ENCODE data around the gene IQCE.
A peak's percentile ranks its signal among the peaks of the same experiment; 100 is the strongest.
"Not testable (repeated sequence)": the region's sequence is repeated elsewhere in the genome, so short reads cannot be mapped to it uniquely, and the experiment has no call there.

IQCE gene

DNA sequence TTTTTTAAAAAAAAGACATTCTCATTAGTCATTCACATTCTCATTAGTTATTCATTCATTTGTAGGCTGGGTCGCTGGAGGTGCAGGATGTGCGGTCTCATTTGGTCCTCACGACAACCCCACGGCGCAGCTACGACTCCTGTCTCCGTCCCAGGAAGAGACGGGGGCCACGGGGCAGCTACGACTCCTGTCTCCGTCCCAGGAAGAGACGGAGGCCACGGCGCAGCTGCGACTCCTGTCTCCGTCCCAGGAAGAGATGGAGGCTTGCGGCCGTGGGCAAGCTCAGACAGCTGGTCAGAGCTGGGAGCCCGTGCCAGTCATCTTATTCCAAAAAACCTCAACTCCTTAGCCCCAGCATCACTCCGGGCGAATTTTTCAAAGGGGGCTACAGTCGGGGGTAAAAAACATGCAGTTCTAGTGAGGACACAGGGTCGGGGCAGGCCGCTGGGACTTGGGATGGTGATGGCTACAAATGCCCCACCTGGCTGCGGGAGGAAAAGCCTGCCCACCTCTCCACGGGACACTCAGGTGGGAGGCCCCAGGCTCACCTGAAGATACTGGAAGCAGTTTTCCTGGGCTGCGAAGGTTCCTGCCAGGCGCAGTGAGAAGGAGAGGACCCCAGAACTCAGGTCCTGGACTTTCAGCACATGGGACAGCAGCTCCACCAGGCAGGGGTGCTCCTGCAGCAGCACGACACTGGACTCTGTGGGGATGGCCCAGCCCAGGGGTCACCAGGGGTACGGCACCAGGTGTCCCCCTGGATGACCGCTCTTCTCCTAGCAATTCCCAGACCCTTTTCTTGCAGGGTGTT is 11.8 kb upstream of the IQCE start:
- Histone ChIP-seq H3K4me3 (ENCODE audit: low read depth, low read length) (no peak overlapping the region), H3K4me1 (ENCODE audit: control insufficient read depth, insufficient read depth, low read length) (no peaks in the 10 kb centered on the region), H3K9ac (ENCODE audit: low read depth, low read length) (no peak overlapping the region), H3K27me3 (ENCODE audit: control insufficient read depth, insufficient read depth, low read length) (no peaks in the 10 kb centered on the region), H3K36me3 (ENCODE audit: control insufficient read depth, insufficient read depth, low read length) (peaks cover 71% of the 10 kb centered on the region), H3K9me3 (ENCODE audit: control insufficient read depth, insufficient read depth, low read length) (no peaks in the 10 kb centered on the region), H3K27ac (ENCODE audit: low read depth, low read length) (no peak overlapping the region)

DNA sequence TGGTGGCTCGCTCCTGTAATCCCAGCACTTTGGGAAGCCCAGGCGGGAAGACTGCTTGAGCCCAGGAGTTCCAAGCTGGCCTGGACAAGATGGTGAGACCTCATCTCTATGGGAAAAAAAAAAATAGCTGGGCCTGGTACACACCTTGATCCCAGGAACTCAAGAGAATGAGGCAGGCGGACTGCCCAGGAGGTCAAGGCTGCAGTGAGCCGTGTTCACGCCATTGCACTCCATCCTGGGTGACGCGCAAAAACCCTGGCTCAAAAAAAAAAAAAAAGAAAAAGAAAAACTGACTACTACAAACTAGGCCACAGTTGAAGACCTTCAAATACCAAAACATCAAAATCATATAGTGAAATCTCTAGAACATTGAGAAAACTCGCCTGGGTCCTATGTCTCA is 7.4 kb upstream of the IQCE start:
- no peaks in the 10 kb centered on the region for H3K27me3 ChIP-seq (ENCODE audit: control insufficient read depth, insufficient read depth, low read length)
- H3K27ac ChIP-seq (ENCODE audit: low read depth, low read length): no peak overlapping the region
- H3K4me1 ChIP-seq (ENCODE audit: control insufficient read depth, insufficient read depth, low read length): peaks cover 5% of the 10 kb centered on the region
- no peak overlapping the region for H3K9ac ChIP-seq (ENCODE audit: low read depth, low read length)
- peaks cover 48% of the 10 kb centered on the region for H3K36me3 ChIP-seq (ENCODE audit: control insufficient read depth, insufficient read depth, low read length)
- H3K9me3 ChIP-seq (ENCODE audit: control insufficient read depth, insufficient read depth, low read length): no peaks in the 10 kb centered on the region
- H3K4me3 ChIP-seq (ENCODE audit: low read depth, low read length): no peak overlapping the region

DNA sequence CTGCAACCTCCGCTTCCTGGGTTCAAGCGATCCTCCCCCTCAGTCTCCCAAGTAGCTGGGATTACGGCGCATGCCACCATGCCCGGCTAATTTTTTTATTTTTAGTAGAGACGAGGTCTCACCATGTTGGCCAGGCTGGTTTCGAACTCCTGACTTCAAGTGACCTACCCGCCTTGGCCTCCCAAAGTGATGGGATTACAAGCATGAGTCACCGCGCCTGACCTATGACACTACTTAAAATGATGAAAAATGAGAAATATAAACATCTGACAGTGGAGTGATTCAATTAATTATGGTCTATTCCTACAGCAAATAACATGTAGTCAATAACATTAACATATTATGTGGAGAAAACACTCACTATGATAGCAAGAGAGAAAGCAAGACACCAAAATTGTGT is 5.7 kb upstream of the IQCE start:
- Histone ChIP-seq H3K4me3 (ENCODE audit: low read depth, low read length) (no peak overlapping the region), H3K27me3 (ENCODE audit: control insufficient read depth, insufficient read depth, low read length) (no peaks in the 10 kb centered on the region), H3K27ac (ENCODE audit: low read depth, low read length) (no peak overlapping the region), H3K4me1 (ENCODE audit: control insufficient read depth, insufficient read depth, low read length) (peaks cover 5% of the 10 kb centered on the region), H3K9ac (ENCODE audit: low read depth, low read length) (no peak overlapping the region), H3K9me3 (ENCODE audit: control insufficient read depth, insufficient read depth, low read length) (no peaks in the 10 kb centered on the region), H3K36me3 (ENCODE audit: control insufficient read depth, insufficient read depth, low read length) (peaks cover 33% of the 10 kb centered on the region)

DNA sequence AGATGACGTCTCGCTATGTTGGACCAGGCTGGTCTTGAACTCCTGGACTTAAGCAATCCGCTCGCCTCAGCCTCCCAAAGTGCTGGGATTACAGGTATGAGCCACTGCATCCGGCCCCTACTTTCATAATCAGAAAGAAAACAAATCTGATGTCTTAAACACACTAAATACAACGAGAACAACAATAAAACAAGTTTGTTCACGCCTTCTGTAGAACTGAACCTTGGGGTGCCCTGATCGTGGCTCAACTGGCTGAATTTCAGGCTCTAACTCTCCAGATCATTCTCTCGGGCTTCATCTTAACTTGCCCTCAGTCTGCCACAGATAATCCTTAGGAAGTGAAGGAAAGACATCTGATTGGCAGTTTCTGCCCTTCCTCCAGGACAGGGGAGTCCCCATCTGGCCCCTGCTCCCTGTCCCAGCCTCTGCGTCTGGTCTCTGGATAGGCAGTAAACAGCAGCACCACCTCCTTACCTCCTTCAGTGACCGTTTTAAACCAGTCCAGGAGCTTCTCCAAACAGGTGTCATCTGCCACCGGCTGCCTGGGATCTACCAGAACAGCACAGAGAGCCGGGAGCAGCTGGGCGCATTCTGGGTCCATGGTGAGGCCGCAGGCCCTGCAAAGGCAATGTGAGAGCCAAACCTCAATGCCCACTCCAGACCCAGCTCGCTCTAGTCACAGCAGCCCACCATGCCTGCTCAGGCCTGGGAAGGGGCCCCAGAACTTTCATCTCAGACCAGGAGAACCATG is 4.8 kb upstream of the IQCE start:
- Histone ChIP-seq H3K9ac (ENCODE audit: low read depth, low read length) (no peak overlapping the region), H3K4me3 (ENCODE audit: low read depth, low read length) (peak overlapping the region; percentile 81), H3K9me3 (ENCODE audit: control insufficient read depth, insufficient read depth, low read length) (no peaks in the 10 kb centered on the region), H3K27ac (ENCODE audit: low read depth, low read length) (no peak overlapping the region), H3K27me3 (ENCODE audit: control insufficient read depth, insufficient read depth, low read length) (no peaks in the 10 kb centered on the region), H3K4me1 (ENCODE audit: control insufficient read depth, insufficient read depth, low read length) (peaks cover 5% of the 10 kb centered on the region), H3K36me3 (ENCODE audit: control insufficient read depth, insufficient read depth, low read length) (peaks cover 26% of the 10 kb centered on the region)

DNA sequence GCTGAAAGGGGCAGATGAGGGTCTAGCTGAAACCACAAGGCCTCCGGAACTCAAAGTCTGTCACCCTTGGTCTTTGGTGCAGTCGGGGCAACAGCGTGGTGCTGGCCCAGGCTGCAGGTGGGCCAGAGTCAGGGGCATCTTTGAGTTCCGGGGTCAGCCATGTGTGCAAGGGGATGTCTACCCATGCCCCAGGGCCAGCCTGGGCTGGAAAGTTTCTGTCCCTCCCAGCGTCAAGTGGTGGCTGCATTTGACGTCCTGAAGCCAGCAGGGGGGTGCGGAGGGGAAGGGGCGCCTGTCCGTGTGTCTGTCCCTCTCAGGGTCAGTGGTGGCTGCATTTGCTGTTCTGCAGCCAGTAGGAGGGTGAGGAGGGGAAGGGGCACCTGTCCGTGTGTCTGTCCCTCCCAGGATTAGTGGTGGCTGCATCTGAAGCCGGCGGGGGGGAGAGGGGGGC is 4.1 kb upstream of the IQCE start:
- peak overlapping the region; percentile 81 for H3K4me3 ChIP-seq (ENCODE audit: low read depth, low read length)
- 0 out of 2 replicates have a peak overlapping the region, but pooled peaks have one; percentile 3 for H3K9ac ChIP-seq (ENCODE audit: low read depth, low read length)
- H3K4me1 ChIP-seq (ENCODE audit: control insufficient read depth, insufficient read depth, low read length): peaks cover 5% of the 10 kb centered on the region
- H3K9me3 ChIP-seq (ENCODE audit: control insufficient read depth, insufficient read depth, low read length): no peaks in the 10 kb centered on the region
- H3K27ac ChIP-seq (ENCODE audit: low read depth, low read length): peak overlapping the region; percentile 100
- H3K36me3 ChIP-seq (ENCODE audit: control insufficient read depth, insufficient read depth, low read length): peaks cover 20% of the 10 kb centered on the region
- no peaks in the 10 kb centered on the region for H3K27me3 ChIP-seq (ENCODE audit: control insufficient read depth, insufficient read depth, low read length)

DNA sequence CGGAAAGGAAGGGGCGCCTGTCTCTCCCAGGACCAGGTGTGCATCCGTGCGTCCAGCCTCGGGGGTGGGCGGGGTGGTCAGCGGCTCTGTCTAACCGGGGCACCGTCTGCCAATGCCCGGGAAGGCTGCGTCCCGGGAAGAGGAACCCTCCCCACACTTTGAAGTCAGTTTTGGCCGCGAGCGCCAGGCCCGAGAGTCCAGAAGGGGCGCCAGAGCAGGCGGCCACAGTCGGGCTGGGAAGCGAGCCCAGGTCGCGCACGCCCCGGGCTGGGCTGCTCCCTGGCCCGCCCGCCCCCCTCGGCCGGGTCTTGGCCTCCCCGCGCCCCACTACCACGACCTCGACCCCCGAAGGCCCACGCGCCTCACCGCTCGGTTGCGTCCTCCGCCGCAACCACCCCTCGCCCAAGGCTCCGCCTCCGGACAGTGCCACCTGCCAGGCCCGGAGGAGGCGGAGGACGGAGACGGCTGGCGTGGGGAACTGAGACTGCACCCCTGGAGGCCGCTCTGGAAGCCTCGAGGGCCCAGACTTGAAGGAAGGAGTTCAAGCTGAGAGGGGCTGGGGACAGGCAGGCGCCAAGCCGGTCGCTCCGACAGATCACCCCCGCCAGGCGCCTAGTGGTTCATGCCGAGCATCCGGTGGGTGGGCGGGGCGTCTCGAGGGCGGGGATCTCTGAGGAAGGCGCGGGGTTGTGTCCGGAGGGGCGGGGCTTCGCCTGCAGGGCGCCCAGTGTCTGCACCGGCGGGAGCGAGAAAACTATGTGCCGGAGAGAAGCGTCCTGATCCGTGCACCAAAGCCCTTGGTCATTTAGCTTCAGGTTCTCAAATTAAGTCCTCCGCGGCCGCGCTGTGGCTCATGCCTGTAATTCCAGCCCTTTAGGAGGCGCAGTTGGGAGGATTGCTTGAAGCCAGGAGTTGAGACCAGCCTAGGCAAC is 3.4 kb upstream of the IQCE start, which contains the start of gene BRAT1:
TSS of gene BRAT1 (minus strand) at position 404 of the 932 bp plus-strand sequence. CDS start 1,093 bp downstream, outside the sequence.
- H3K9me3 ChIP-seq (ENCODE audit: control insufficient read depth, insufficient read depth, low read length): no peaks in the 10 kb centered on the region
- peaks cover 20% of the 10 kb centered on the region for H3K36me3 ChIP-seq (ENCODE audit: control insufficient read depth, insufficient read depth, low read length)
- H3K4me1 ChIP-seq (ENCODE audit: control insufficient read depth, insufficient read depth, low read length): peaks cover 5% of the 10 kb centered on the region

DNA sequence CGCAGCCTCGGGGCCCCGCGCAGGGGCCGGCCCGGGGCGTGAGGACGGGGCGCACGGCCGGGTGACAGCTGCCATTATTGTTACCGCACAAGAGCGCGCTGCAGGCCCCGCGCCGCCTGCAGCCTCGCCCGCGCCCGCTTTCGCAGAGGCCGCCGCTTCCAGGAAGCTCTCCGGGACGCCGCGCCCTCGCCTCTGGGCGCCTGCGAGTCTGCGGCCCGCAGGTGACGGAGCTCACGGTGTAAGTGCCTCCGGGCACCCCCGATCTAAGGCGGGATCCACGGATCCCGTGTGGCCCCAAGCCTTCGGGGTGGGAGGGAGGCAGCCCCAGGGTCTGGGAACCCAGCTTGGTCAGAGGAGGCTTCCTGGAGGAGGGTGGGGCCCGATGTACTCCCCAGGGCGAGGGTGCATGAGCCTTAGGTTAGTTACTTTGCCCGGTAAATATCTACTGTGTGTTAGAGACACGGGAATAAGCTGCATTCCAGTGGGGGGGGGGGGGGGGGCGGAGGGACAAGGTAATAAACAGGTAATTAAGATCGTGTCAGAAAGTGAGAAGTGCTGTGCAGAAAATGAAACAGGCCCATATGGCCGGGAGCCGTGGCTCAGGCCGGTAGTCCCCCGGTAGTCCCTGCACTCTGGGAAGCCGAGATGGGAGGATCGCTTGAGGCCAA is 638 bp downstream of the IQCE start:
- no peak overlapping the region for H3K9ac ChIP-seq (ENCODE audit: low read depth, low read length)
- H3K4me3 ChIP-seq (ENCODE audit: low read depth, low read length): peak overlapping the region; percentile 65
- no peaks in the 10 kb centered on the region for H3K9me3 ChIP-seq (ENCODE audit: control insufficient read depth, insufficient read depth, low read length)
- no peaks in the 10 kb centered on the region for H3K36me3 ChIP-seq (ENCODE audit: control insufficient read depth, insufficient read depth, low read length)
- H3K27ac ChIP-seq (ENCODE audit: low read depth, low read length): peak overlapping the region; percentile 47
- H3K4me1 ChIP-seq (ENCODE audit: control insufficient read depth, insufficient read depth, low read length): peaks cover 4% of the 10 kb centered on the region
- no peaks in the 10 kb centered on the region for H3K27me3 ChIP-seq (ENCODE audit: control insufficient read depth, insufficient read depth, low read length)

More for the DNA sequence above, 3.4 kb upstream of the IQCE start, which contains the start of gene BRAT1:
- no peaks in the 10 kb centered on the region for H3K27me3 ChIP-seq (ENCODE audit: control insufficient read depth, insufficient read depth, low read length)
- peak within 1 kb of the TSS; percentile 99 for H3K9ac ChIP-seq (ENCODE audit: low read depth, low read length)
- peak within 1 kb of the TSS; percentile 81 for H3K4me3 ChIP-seq (ENCODE audit: low read depth, low read length)
- H3K27ac ChIP-seq (ENCODE audit: low read depth, low read length): peak within 1 kb of the TSS; percentile 100

DNA sequence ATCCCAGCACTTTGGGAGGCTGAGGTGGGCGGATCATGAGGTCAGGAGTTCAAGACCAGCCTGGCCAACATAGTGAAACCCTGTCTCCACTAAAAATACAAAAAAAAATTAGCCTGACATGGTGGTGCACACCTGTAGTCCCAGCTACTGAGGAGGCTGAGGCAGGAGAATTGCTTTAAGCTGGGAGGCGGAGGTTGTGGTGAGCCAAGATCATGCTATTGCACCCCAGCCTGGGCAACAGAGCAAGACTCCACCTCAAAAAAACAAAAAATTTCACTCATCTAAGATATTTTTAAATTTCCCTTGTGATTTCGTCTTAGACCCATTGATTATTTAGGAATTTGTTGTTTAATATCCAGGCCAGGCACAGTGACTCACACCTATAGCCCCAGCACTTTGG is 5.2 kb downstream of the IQCE start:
- not testable (repeated sequence) for H3K9me3 ChIP-seq (ENCODE audit: control insufficient read depth, insufficient read depth, low read length); H3K27me3 ChIP-seq (ENCODE audit: control insufficient read depth, insufficient read depth, low read length); H3K4me3 ChIP-seq (ENCODE audit: low read depth, low read length); H3K4me1 ChIP-seq (ENCODE audit: control insufficient read depth, insufficient read depth, low read length); H3K27ac ChIP-seq (ENCODE audit: low read depth, low read length); H3K36me3 ChIP-seq (ENCODE audit: control insufficient read depth, insufficient read depth, low read length); H3K9ac ChIP-seq (ENCODE audit: low read depth, low read length)

DNA sequence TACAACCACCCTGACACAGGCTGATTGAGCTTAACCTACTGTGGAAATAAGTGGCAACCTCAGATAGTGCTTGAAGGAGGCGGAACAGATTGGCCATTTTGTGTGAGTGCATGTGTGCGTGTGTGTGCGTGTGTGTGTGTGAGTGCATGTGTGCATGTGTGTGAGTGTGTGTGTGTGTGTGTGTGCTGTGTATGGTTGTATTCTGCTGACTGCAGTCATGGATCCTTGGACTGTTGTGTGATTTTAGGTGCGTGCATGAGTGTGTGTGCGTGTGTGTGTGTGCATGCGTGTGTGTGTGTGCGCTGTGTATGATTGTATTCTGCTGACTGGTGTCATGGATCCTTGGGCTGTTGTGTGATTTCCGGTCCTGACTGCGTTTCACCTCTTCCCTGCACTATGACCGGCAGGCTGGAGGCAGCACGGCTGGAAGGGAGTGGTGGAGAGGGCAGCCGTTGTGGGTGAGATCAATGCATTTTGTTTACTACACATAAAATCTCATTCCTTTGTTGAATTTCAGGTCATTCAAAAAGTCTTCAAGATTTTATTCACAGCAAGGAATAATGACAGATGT is 6.3 kb downstream of the IQCE start:
- Histone ChIP-seq H3K4me1 (ENCODE audit: control insufficient read depth, insufficient read depth, low read length) (peaks cover 4% of the 10 kb centered on the region; the same call in 1 of the 2 replicates), H3K4me3 (ENCODE audit: low read depth, low read length) (no peak overlapping the region), H3K27ac (ENCODE audit: low read depth, low read length) (no peak overlapping the region), H3K9ac (ENCODE audit: low read depth, low read length) (no peak overlapping the region), H3K9me3 (ENCODE audit: control insufficient read depth, insufficient read depth, low read length) (no peaks in the 10 kb centered on the region), H3K36me3 (ENCODE audit: control insufficient read depth, insufficient read depth, low read length) (no peaks in the 10 kb centered on the region), H3K27me3 (ENCODE audit: control insufficient read depth, insufficient read depth, low read length) (no peaks in the 10 kb centered on the region)
